Stomach (tissue), 9 donors: Measurements from ENCODE around the gene EOGT. TPM values are rescaled to one million over a fixed set of nuclear protein-coding genes. Genes with fewer than 3 reads are reported as not detected.
A peak's percentile ranks its signal among the peaks of the same experiment; 100 is the strongest.

Experiments used
- DNase-seq, 2 donors: peaks; one replicate each; pipeline versions ENCODE4 v3.0.0 to v3.0.0-alpha.2; 2013 to 2019
- H3K27ac ChIP-seq, 5 donors: fragments of 200-600 bp in 4 of 5; sonication (generic) in 4 of 5; one replicate each; pipeline ENCODE4 v1.5.1; 2013 to 2019; ENCODE audit warnings: mild to moderate bottlenecking in 1 of 5, moderate library complexity in 1 of 5
- H3K27me3 ChIP-seq, 3 donors: fragments of 200-600 bp; sonication (generic); one replicate each; pipeline ENCODE4 v1.5.1; 2017 to 2019; ENCODE audit warnings: mixed run types in 1 of 3
- H3K36me3 ChIP-seq, 4 donors: fragments of 200-600 bp; sonication (generic); 1 replicate in 3 of 4; 2 replicates in 1 of 4; pipeline ENCODE4 v1.5.1; 2016 to 2019
- H3K4me1 ChIP-seq, 4 donors: fragments of 200-600 bp; sonication (generic); one replicate each; pipeline ENCODE4 v1.5.1; 2016 to 2019
- H3K4me3 ChIP-seq, 4 donors: fragments of 200-600 bp; sonication (generic) in 3 of 4; one replicate each; pipeline ENCODE4 v1.5.1; 2016 to 2019; ENCODE audit warnings: mild to moderate bottlenecking in 1 of 4
- H3K9me3 ChIP-seq, 4 donors: fragments of 200-600 bp; sonication (generic); one replicate each; pipeline ENCODE4 v1.5.1; 2016 to 2019
- CTCF ChIP-seq, 7 experiments: fragments of 450-650 bp in 4 of 7; fragments of 200-600 bp in 3 of 7; sonication (generic) in 3 of 7; IDR thresholded peaks; one replicate each; pipeline ENCODE4 v1.5.1; 2016 to 2019; ENCODE audit warnings: antibody characterized with exemption in 7 of 7, control low read depth in 2 of 7, mild to moderate bottlenecking in 1 of 7
- EP300 ChIP-seq: sonication (generic); formaldehyde crosslinking; IDR thresholded peaks from one replicate; pipeline ENCODE4 v1.6.1; 2017; ENCODE audit warnings: antibody characterized with exemption
- POLR2A ChIP-seq, 4 donors: fragments of 450-650 bp; IDR thresholded peaks; one replicate each; pipeline ENCODE4 v1.6.1; 2016; ENCODE audit warnings: antibody characterized with exemption in 4 of 4, control low read depth in 2 of 4, mild to moderate bottlenecking in 1 of 4, moderate library complexity in 1 of 4
- POLR2AphosphoS5 ChIP-seq, 3 donors: sonication (generic); formaldehyde crosslinking; IDR thresholded peaks; one replicate each; pipeline ENCODE4 v1.6.1; 2016; ENCODE audit warnings: antibody characterized with exemption in 3 of 3
- whole genome bisulfite sequencing, 5 donors: extraction: QIAGEN DNeasy Blood & Tissue Kit in 3 of 5; methylation state at CpG; one replicate each; pipeline versions ENCODE4 v1.1.5 to v1.1.7; 2013 to 2018; 5-methylcytosine and 5-hydroxymethylcytosine counted together
- intact Hi-C: fragments of 100-400 bp; cut with DNase I; formaldehyde crosslinking; loops from one replicate; pipeline ENCODE4 v1.15.1; 2023; ENCODE audit warnings: low total_unique reads
- polyA plus RNA-seq, 3 donors: library from polyadenylated mRNA; stranded (reverse); fragments of 200-250 nt; gene quantifications; one replicate each; pipeline ENCODE4 v1.2.3, GENCODE V29; 2013
- total RNA-seq, 5 donors: library from RNA; depleted of rRNA; stranded (reverse); fragments of >200 nt; gene quantifications; one replicate each; pipeline versions ENCODE4 v1.1.0 to v1.2.3, GENCODE V29; 2014 to 2016
- donor health status: healthy with polysubstance abuse.
- donor health status: Bipolar disorder and iron deficiency.
- donor health status: healthy.

Gene EOGT
- total and polyA plus RNA-seq, 8 donors: 4.6 to 80.5 (median 19.2) TPM

DNA sequence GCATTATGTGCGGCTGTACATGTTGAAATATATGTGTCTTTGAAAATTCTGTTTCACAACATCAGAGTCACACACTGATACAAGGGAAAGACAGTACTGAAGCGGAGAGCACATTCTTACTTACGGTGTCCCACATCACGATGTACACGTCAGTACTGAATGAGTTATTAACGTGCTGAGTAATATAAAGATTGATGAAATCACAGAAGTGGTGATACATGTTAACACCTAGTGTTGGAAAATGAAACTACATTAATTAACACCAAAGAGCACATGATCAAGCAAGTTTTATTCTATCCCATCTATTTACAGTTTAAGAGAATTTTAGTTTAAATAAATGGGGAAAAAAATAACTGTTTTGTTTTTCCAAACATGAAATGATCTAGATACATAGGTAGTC lies 15.6 kb downstream of the EOGT start:
- DNase-seq: no peak
- Histone ChIP-seq H3K27ac (no peak overlapping the region), H3K4me3 (no peak overlapping the region), H3K4me1 (peaks cover 0 to 6% (median 0%) of the 10 kb centered on the region in 4 donors), H3K9me3 (no peaks in the 10 kb centered on the region), H3K36me3 (peaks cover 45 to 92% (median 91%) of the 10 kb centered on the region in 4 donors), H3K27me3 (no peaks in the 10 kb centered on the region)
- TF ChIP-seq POLR2AphosphoS5 (IDR thresholded peaks at IDR 0.05): no peak
- no peak for TF ChIP-seq POLR2A (IDR thresholded peaks at IDR 0.05)
- no peak for TF ChIP-seq EP300
- no peak for TF ChIP-seq CTCF (IDR thresholded peaks at IDR 0.05)
- WGBS, 5 donors: 77 to 88% (median 82%) methylated on average over 6 of the region's 6 CpGs
- intact Hi-C loops: no loop called here

- no peaks in the 10 kb centered on the region for H3K9me3 ChIP-seq
- WGBS, 5 donors: 61 to 81% (median 76%) methylated on average over 7 to 8 of the region's 8 CpGs
- peaks cover 32 to 91% (median 87%) of the 10 kb centered on the region in 4 donors for H3K36me3 ChIP-seq
- no peaks in the 10 kb centered on the region for H3K27me3 ChIP-seq
- no peak overlapping the region for H3K4me3 ChIP-seq
- TF ChIP-seq POLR2A (IDR thresholded peaks at IDR 0.05) (no peak), CTCF (IDR thresholded peaks at IDR 0.05) (no peak), POLR2AphosphoS5 (IDR thresholded peaks at IDR 0.05) (no peak), EP300 (no peak)
- intact Hi-C loops: no loop called here
- peaks cover 0 to 6% (median 0%) of the 10 kb centered on the region in 4 donors for H3K4me1 ChIP-seq
- no peak overlapping the region for H3K27ac ChIP-seq
- no peak for DNase-seq
Observed at GRCh38 chr3:68996356-68996995, 17.0 kb downstream of the EOGT start.

- WGBS, 5 donors: 80 to 93% (median 86%) methylated on average over 4 of the region's 4 CpGs
- intact Hi-C loops: no loop called here
- no peak for DNase-seq
- H3K4me1 ChIP-seq: no peaks in the 10 kb centered on the region
- H3K9me3 ChIP-seq: no peaks in the 10 kb centered on the region
- no peak overlapping the region for H3K4me3 ChIP-seq
- no peaks in the 10 kb centered on the region for H3K27me3 ChIP-seq
- TF ChIP-seq POLR2AphosphoS5 (IDR thresholded peaks at IDR 0.05) (peak in 1 of 3 donors; percentile 5), CTCF (IDR thresholded peaks at IDR 0.05) (no peak), EP300 (no peak), POLR2A (IDR thresholded peaks at IDR 0.05) (no peak)
- peaks cover 32 to 94% (median 78%) of the 10 kb centered on the region in 4 donors for H3K36me3 ChIP-seq
- no peak overlapping the region for H3K27ac ChIP-seq
Observed at GRCh38 chr3:68988740-68989139, 24.7 kb downstream of the EOGT start.

DNA sequence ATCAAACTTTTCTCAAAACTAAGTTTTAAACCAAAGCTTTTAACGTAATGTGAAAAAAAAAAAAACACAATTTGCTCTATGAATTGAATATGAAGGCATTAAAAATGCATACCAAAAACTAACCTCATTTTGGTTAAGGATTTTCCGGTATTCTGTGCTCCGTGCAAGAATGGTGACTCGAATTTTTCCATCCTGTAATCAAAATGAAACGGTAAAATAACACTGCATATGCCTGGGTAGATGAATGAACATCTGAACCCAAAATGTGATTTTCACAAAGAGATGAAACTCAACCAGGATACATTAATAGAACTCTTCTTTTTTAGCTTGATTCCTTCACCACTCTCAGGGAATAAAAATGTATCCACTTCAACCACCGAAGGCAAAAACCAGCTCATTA lies 26.2 kb downstream of the EOGT start:
- no peaks in the 10 kb centered on the region for H3K4me1 ChIP-seq
- intact Hi-C loops: no loop called here
- H3K36me3 ChIP-seq: peaks cover 35 to 94% (median 79%) of the 10 kb centered on the region in 4 donors
- H3K27ac ChIP-seq: no peak overlapping the region
- no peaks in the 10 kb centered on the region for H3K9me3 ChIP-seq
- H3K4me3 ChIP-seq: no peak overlapping the region
- TF ChIP-seq POLR2AphosphoS5 (IDR thresholded peaks at IDR 0.05): no peak
- no peak for TF ChIP-seq CTCF (IDR thresholded peaks at IDR 0.05)
- no peak for TF ChIP-seq POLR2A (IDR thresholded peaks at IDR 0.05)
- TF ChIP-seq EP300: no peak
- 75 to 92% (median 80%) methylated on average over 6 of the region's 6 CpGs for WGBS, 5 donors
- DNase-seq: no peak
- no peaks in the 10 kb centered on the region for H3K27me3 ChIP-seq
